HG03521 (cell line): ENCODE results near the gene PLEKHA6.

Source experiments
- ATAC-seq: cut with Tn5 transposase; IDR thresholded peaks from one replicate; pipeline ENCODE4 v1.9.1; 2021; ENCODE audit warnings: mild to moderate bottlenecking, moderate library complexity; ENCODE audit not compliant: unreplicated experiment

PLEKHA6 gene

GRCh38 chr1:204196068-204196795, 163.5 kb downstream of the PLEKHA6 start, which contains the start of gene KISS1:
KISS1 (minus strand) TSS chr1:204196491; CDS start chr1:204192876, 3,615 bp downstream.
- ATAC-seq: no peak

DNA sequence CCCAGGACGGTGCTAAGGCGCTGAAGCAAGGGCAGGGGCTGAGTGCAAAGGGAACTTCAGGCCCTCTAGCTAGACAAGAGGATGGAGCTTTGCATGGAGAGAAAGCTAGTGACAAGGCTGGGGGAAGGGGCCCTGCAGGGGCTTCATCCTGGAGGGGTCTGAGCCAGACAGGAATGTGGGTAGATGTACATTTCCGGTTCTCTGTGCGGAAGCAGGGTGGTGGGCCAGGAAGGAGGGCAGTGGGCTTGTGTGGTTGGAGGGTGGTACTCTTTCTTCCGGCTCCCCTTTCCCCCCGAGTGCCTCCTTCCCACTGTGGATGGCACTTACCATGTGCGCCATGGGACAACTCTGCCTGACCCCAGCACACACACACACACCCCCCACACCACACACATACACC, 165.0 kb downstream of the PLEKHA6 start:
- no peak for ATAC-seq

- no peak for ATAC-seq
Measured at GRCh38 chr1:204194080-204194479, 165.6 kb downstream of the PLEKHA6 start.

GRCh38 chr1:204192589-204193352, 167.0 kb downstream of the PLEKHA6 start:
- ATAC-seq: no peak

- no peak for ATAC-seq
Measured at GRCh38 chr1:204192046-204192445, 167.7 kb downstream of the PLEKHA6 start.

GRCh38 chr1:204191456-204191855, 168.3 kb downstream of the PLEKHA6 start:
- ATAC-seq: no peak

DNA sequence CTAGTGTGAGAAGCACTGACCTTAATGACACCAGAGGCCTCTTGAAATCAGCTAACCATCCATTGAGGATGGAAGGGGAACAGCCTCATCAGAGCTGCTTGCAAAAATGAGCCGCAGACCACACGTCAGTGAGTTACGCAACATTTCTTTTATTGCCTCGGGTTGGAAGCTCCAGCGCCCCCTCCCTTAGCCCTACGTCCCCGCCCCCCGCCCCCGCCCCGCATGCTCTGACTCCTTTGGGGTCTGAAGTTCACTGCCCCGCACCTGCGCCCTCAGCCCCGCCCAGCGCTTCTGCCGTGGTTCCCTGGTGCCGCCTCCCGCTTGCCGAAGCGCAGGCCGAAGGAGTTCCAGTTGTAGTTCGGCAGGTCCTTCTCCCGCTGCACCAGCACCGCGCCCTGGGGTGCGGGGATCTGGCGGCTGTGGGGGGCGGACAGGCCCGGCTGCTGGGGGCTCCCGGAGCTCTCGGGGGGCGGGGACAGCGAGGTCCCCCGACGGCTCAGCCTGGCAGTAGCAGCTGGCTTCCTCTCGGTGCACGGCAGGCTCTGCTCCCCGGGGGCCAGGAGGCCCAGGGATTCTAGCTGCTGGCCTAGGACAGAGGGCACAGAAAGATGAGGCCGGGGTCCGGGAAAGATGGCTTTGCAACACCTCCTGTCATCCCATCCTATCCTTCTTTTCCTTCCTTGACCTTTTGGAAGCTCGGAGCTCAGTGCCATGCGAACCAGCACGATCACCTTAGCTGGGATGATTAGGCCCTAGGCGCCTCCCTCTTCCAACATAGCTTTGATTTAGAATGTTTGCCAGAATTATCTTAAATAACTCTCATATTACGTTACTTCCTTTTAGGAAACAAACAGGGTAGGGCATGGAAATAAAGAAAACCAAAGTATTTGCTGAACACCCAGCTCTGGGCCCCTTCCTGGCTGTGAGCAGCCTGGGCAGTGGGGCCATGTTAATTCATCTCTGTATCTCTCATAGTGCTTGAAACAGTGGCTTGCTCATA, 169.2 kb downstream of the PLEKHA6 start:
- ATAC-seq: no peak

DNA sequence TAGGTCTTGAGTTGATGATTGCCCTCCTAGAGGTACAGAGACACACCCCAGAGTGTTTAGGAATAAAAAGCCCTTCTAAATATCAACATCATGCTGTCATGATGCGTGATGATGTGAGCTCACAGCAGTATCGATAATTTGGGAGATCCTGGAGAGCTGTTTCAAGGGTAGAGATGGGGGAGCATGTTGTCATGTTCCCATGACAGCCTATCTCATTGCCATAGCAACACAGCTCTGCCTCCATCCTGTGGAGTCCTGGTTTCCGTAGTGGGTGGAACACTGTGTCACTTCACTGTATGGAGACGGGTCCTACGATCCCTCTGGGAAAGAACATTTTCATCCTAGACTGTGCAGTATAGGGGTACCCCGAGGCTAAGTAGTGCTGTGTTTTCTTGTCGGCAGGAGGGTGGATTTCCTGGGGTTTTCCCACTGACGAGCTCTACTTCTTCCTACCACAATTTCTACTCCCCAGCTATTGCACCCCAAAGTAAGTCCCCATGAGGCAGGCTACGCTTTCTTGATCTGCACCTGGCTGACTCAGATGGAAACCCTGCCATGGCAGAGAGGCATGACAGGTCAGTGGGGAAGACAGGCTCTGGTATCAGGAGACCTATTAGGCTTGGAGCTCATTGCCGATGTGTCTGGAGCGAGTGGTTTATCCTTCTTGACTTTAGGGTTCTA, 170.6 kb downstream of the PLEKHA6 start:
- ATAC-seq: no peak

- ATAC-seq: no peak
Measured at GRCh38 chr1:204186597-204186996, 173.1 kb downstream of the PLEKHA6 start.

DNA sequence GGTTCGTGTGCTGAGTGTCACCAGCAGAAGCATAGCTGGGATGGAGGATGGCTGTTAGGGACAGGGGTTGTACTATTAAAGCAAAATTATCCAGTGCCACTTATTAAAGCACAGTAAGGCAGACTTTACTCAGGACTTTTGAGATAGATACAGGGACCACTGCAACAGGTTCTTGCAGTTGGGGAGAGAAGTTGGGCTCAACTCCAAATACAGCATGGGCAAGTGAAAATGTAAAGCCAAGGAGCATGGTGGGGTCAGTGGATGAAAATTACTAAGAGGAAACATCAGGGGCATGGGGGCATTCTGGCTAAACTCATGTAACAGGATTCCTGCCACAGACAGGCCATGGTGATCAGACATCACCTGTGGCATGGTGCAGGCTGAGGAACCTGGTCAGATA, 178.6 kb downstream of the PLEKHA6 start:
- no peak for ATAC-seq

- no peak for ATAC-seq
Measured at GRCh38 chr1:204180133-204180532, 179.6 kb downstream of the PLEKHA6 start.

- no peak for ATAC-seq
Measured at GRCh38 chr1:204178487-204179281, 181.0 kb downstream of the PLEKHA6 start.

GRCh38 chr1:204177133-204177532, 182.6 kb downstream of the PLEKHA6 start:
- ATAC-seq: no peak

GRCh38 chr1:204176049-204176448, 183.7 kb downstream of the PLEKHA6 start:
- ATAC-seq: no peak

DNA sequence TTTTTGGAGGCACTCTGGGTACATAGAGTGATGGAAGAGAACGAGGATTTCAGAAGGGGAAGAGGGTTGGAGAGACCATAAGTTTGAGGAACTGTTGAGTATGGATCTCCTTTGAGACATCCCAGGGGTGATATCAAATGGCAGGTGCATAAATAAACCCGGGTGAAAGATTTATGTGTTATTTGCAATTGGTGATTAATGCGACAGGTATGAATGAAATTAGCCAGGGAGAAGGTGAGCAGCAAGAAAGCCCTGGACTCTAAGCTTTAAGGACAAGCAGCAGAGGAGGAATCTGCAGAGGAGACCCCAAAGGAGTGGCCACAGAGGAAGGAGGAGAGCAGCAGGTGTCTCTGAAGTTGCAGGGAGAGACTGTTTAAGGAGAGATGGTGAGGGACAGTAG, 184.8 kb downstream of the PLEKHA6 start:
- ATAC-seq: no peak

GRCh38 chr1:204172404-204173029, 187.2 kb downstream of the PLEKHA6 start:
- no peak for ATAC-seq

DNA sequence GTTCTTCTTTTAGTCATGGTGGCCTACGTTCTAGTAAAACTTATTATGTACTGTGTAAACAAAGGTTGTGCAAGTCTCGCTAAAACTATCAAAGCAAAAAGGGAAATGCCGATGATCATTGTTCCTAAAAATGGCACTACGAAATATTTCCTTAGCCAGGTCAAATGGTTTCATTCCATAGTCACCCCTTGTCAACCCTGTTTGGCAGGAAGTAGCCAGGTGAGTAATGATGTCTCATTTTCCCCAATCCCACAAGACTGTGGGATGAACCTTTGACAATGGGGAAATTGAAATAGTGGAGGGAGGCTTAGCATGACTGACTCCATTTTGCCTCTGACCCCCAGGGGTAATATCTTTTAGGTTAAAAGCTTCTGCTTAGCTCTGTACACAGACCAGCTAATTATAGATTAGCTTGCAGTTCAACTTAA, 188.0 kb downstream of the PLEKHA6 start:
- ATAC-seq: no peak

- ATAC-seq: no peak
Measured at GRCh38 chr1:204170494-204171155, 189.1 kb downstream of the PLEKHA6 start.

- no peak for ATAC-seq
Measured at GRCh38 chr1:204169858-204170257, 189.9 kb downstream of the PLEKHA6 start.
